Astrocyte (in vitro differentiated cells and primary cell): ENCODE measurements around the gene PNMT. TPM values are rescaled to one million over a fixed set of nuclear protein-coding genes. Genes with fewer than 3 reads are reported as not detected.
"Not testable (repeated sequence)": the region's sequence is repeated elsewhere in the genome, so short reads cannot be mapped to it uniquely, and the experiment has no call there.

Source experiments
- DNase-seq: peaks from one replicate; pipeline ENCODE4 v3.0.0-alpha.2; 2010; ENCODE audit warnings: low read depth
- FAIRE-seq: peaks from 2 replicates; lab custom pipeline; 2011; peaks lifted over from hg19 to GRCh38; lab: Jason Lieb, UNC
- H2AFZ ChIP-seq: 2 replicates; pipeline ENCODE4 v1.6.0; 2012; ENCODE audit warnings: low read depth, low read length, inconsistent platforms
- H3K27ac ChIP-seq: 2 replicates; pipeline ENCODE4 v1.5.1; 2011; ENCODE audit warnings: low read depth, low read length, inconsistent platforms
- H3K27me3 ChIP-seq: 2 replicates; pipeline ENCODE4 v1.6.0; 2011; ENCODE audit warnings: low read length, inconsistent platforms; ENCODE audit not compliant: insufficient read depth
- H3K36me3 ChIP-seq: 2 replicates; pipeline ENCODE4 v1.5.1; 2011; ENCODE audit warnings: low read length, inconsistent platforms; ENCODE audit not compliant: insufficient read depth
- H3K4me1 ChIP-seq: 2 replicates; pipeline ENCODE4 v1.5.1; 2011; ENCODE audit warnings: low read length, inconsistent platforms; ENCODE audit not compliant: insufficient read depth
- H3K4me2 ChIP-seq: 2 replicates; pipeline ENCODE4 v1.6.0; 2012; ENCODE audit warnings: low read length, inconsistent platforms
- H3K4me3 ChIP-seq: 2 replicates; pipeline ENCODE4 v1.5.1; 2011; ENCODE audit warnings: low read depth, mild to moderate bottlenecking, low read length, inconsistent platforms; ENCODE audit not compliant: insufficient read depth
- H3K79me2 ChIP-seq: 2 replicates; pipeline ENCODE4 v1.6.0; 2012; ENCODE audit warnings: mild to moderate bottlenecking, low read length, inconsistent platforms; ENCODE audit not compliant: insufficient read depth
- H3K9ac ChIP-seq: 2 replicates; pipeline ENCODE4 v1.6.0; 2012; ENCODE audit warnings: mild to moderate bottlenecking, low read length, inconsistent platforms
- H3K9me3 ChIP-seq: 2 replicates; pipeline ENCODE4 v1.5.1; 2012; ENCODE audit warnings: low read depth, mild to moderate bottlenecking, low read length, inconsistent platforms; ENCODE audit not compliant: insufficient read depth
- H4K20me1 ChIP-seq: 2 replicates; pipeline ENCODE4 v1.6.0; 2012; ENCODE audit warnings: low read length, inconsistent platforms; ENCODE audit not compliant: insufficient read depth
- H3K27ac Mint-ChIP-seq: one replicate; pipeline ENCODE4 v1.8.0; 2021; ENCODE audit warnings: mild to moderate bottlenecking, mixed read lengths; ENCODE audit not compliant: unreplicated experiment
- H3K27me3 Mint-ChIP-seq: one replicate; pipeline ENCODE4 v1.8.0; 2021; ENCODE audit warnings: low read depth, mixed read lengths; ENCODE audit not compliant: unreplicated experiment
- H3K36me3 Mint-ChIP-seq: one replicate; pipeline ENCODE4 v1.8.0; 2021; ENCODE audit warnings: low read depth, mixed read lengths; ENCODE audit not compliant: unreplicated experiment
- H3K4me1 Mint-ChIP-seq: one replicate; pipeline ENCODE4 v1.8.0; 2021; ENCODE audit warnings: low read depth, mixed read lengths; ENCODE audit not compliant: unreplicated experiment
- H3K4me3 Mint-ChIP-seq: one replicate; pipeline ENCODE4 v1.8.0; 2021; ENCODE audit warnings: mild to moderate bottlenecking, moderate library complexity, mixed read lengths; ENCODE audit not compliant: unreplicated experiment
- H3K9me3 Mint-ChIP-seq: one replicate; pipeline ENCODE4 v1.8.0; 2021; ENCODE audit warnings: mild to moderate bottlenecking, mixed read lengths; ENCODE audit not compliant: unreplicated experiment
- CTCF ChIP-seq: IDR thresholded peaks from 2 replicates; pipeline ENCODE4 v1.5.1; 2011; ENCODE audit warnings: low read depth, mild to moderate bottlenecking, inconsistent platforms, low read length, moderate library complexity; ENCODE audit not compliant: insufficient read depth
- EZH2 ChIP-seq: IDR thresholded peaks from 2 replicates; pipeline ENCODE4 v1.6.1; 2012; ENCODE audit warnings: mild to moderate bottlenecking, low read length, inconsistent platforms; ENCODE audit not compliant: insufficient read depth
- total RNA-seq: library from RNA; stranded (reverse); gene quantifications from 2 replicates; pipeline ENCODE4 v1.2.1, GENCODE V29; 2021

PNMT gene
- total RNA-seq, 1 donor from 2014 or later = 0.59 TPM

- H3K27me3 Mint-ChIP-seq = no peaks in the 10 kb centered on the region
- FAIRE-seq = no peak
- DNase-seq = no peak
- no peaks in the 10 kb centered on the region for H3K27me3 ChIP-seq
- peaks cover 13% of the 10 kb centered on the region for H3K36me3 Mint-ChIP-seq
- no peaks in the 10 kb centered on the region for H3K9me3 ChIP-seq
- H3K4me2 ChIP-seq = no peak overlapping the region
- H3K79me2 ChIP-seq = peaks cover 13% of the 10 kb centered on the region
- no peak overlapping the region for H2AFZ ChIP-seq
- no peak overlapping the region for H3K4me3 Mint-ChIP-seq
- TF ChIP-seq EZH2 (no peak), CTCF (no peak)
- H3K9ac ChIP-seq = no peak overlapping the region
- H3K36me3 ChIP-seq = peaks cover 17% of the 10 kb centered on the region
- peaks cover 28% of the 10 kb centered on the region for H4K20me1 ChIP-seq
- H3K4me1 ChIP-seq = peaks cover 3% of the 10 kb centered on the region
- no peak overlapping the region for H3K27ac ChIP-seq
- H3K9me3 Mint-ChIP-seq = no peaks in the 10 kb centered on the region
- peak overlapping the region; percentile 58 for H3K27ac Mint-ChIP-seq
- H3K4me1 Mint-ChIP-seq = no peaks in the 10 kb centered on the region
- H3K4me3 ChIP-seq = no peak overlapping the region
These were observed 42.0 kb downstream of the PNMT start for GRCh38 chr17:39709998-39710964.

- H3K4me1 Mint-ChIP-seq, H3K27me3 Mint-ChIP-seq, H3K9ac ChIP-seq, H3K27ac Mint-ChIP-seq, H3K9me3 ChIP-seq, H2AFZ ChIP-seq, H3K79me2 ChIP-seq, H3K9me3 Mint-ChIP-seq, FAIRE-seq, H3K4me2 ChIP-seq, DNase-seq, H3K27me3 ChIP-seq, H3K27ac ChIP-seq, H3K4me1 ChIP-seq, H3K4me3 ChIP-seq, H3K4me3 Mint-ChIP-seq: not testable (repeated sequence)
- peaks cover 13% of the 10 kb centered on the region for H3K36me3 Mint-ChIP-seq
- Histone ChIP-seq H4K20me1 (peaks cover 20% of the 10 kb centered on the region), H3K36me3 (peaks cover 17% of the 10 kb centered on the region)
These were observed 42.8 kb downstream of the PNMT start for GRCh38 chr17:39711071-39711470.

GRCh38 chr17:39711851-39712250 is 43.6 kb downstream of the PNMT start:
- H3K27ac Mint-ChIP-seq = no peak overlapping the region
- FAIRE-seq = no peak
- H3K4me1 ChIP-seq = no peaks in the 10 kb centered on the region
- H3K27ac ChIP-seq = no peak overlapping the region
- no peaks in the 10 kb centered on the region for H3K4me1 Mint-ChIP-seq
- H3K9me3 ChIP-seq = no peaks in the 10 kb centered on the region
- no peaks in the 10 kb centered on the region for H3K27me3 ChIP-seq
- H3K27me3 Mint-ChIP-seq = no peaks in the 10 kb centered on the region
- no peak overlapping the region for H3K4me3 ChIP-seq
- peaks cover 12% of the 10 kb centered on the region for H4K20me1 ChIP-seq
- H3K36me3 ChIP-seq = peaks cover 17% of the 10 kb centered on the region
- TF ChIP-seq EZH2 (no peak), CTCF (no peak)
- no peak overlapping the region for H3K9ac ChIP-seq
- no peak for DNase-seq
- no peak overlapping the region for H3K4me2 ChIP-seq
- H3K79me2 ChIP-seq = no peaks in the 10 kb centered on the region
- no peak overlapping the region for H3K4me3 Mint-ChIP-seq
- H2AFZ ChIP-seq = no peak overlapping the region
- no peaks in the 10 kb centered on the region for H3K9me3 Mint-ChIP-seq
- H3K36me3 Mint-ChIP-seq = peaks cover 13% of the 10 kb centered on the region
